ENCODE measurements around the gene RBM14.

DNA sequence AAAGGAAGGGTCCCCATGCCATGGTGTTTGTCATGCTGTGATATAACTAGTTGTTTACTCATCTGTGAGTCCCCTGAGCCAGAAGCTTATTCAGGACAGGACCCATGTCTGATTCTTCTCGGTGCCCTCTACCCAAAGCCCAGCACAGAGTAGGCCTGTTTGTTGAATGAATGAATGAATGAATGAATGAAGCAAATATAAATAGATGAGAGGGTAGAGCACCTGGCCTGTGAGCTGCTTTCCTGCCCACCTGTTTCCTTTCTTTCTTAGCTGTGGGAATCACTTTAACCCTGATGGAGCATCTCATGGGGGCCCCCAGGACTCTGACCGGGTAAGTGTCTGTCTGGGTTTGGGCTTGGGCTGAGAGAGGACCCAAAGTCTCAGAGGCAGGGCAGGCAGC lies 16.2 kb upstream of the RBM14 start:
- TF ChIP-seq, protein P1, sequence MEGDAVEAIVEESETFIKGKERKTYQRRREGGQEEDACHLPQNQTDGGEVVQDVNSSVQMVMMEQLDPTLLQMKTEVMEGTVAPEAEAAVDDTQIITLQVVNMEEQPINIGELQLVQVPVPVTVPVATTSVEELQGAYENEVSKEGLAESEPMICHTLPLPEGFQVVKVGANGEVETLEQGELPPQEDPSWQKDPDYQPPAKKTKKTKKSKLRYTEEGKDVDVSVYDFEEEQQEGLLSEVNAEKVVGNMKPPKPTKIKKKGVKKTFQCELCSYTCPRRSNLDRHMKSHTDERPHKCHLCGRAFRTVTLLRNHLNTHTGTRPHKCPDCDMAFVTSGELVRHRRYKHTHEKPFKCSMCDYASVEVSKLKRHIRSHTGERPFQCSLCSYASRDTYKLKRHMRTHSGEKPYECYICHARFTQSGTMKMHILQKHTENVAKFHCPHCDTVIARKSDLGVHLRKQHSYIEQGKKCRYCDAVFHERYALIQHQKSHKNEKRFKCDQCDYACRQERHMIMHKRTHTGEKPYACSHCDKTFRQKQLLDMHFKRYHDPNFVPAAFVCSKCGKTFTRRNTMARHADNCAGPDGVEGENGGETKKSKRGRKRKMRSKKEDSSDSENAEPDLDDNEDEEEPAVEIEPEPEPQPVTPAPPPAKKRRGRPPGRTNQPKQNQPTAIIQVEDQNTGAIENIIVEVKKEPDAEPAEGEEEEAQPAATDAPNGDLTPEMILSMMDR (IDR thresholded peaks at IDR 0.05; ENCODE audit: low read depth, low read length, poor library complexity, severe bottlenecking): no peak
- TF ChIP-seq EZH2phosphoT487 (IDR thresholded peaks at IDR 0.05; ENCODE audit: borderline replicate concordance, low read length): no peak

All from DOHH2 (cell line).